GM23248 (cell line): ENCODE measurements around the gene MRM2. TPM values are rescaled to one million over a fixed set of nuclear protein-coding genes. Genes with fewer than 3 reads are reported as not detected.

Experiments
- DNase-seq: peaks from one replicate; pipeline ENCODE4 v3.0.0-alpha.2; 2015
- H2AFZ ChIP-seq: fragments of 200-600 bp; sonication (generic); 2 replicates; pipeline ENCODE4 v1.6.1; 2016; ENCODE audit warnings: antibody characterized with exemption
- H3F3A ChIP-seq: fragments of 200-600 bp; sonication (generic); 2 replicates; pipeline ENCODE4 v1.6.1; 2016; ENCODE audit warnings: mild to moderate bottlenecking, antibody characterized with exemption, mixed run types; ENCODE audit not compliant: insufficient read depth
- H3K27ac ChIP-seq: fragments of 200-600 bp; sonication (generic); 2 replicates; pipeline ENCODE4 v1.5.1; 2016; ENCODE audit warnings: mild to moderate bottlenecking
- H3K27me3 ChIP-seq: fragments of 200-600 bp; sonication (generic); replicated peaks from 2 replicates; pipeline ENCODE4 v1.6.1; 2016; ENCODE audit warnings: mild to moderate bottlenecking; ENCODE audit not compliant: insufficient read depth
- H3K36me3 ChIP-seq: fragments of 200-600 bp; sonication (generic); 2 replicates; pipeline ENCODE4 v1.6.1; 2016; ENCODE audit warnings: low read depth, mild to moderate bottlenecking
- H3K4me1 ChIP-seq: fragments of 200-600 bp; sonication (generic); 2 replicates; pipeline ENCODE4 v1.6.1; 2016; ENCODE audit warnings: mild to moderate bottlenecking; ENCODE audit not compliant: insufficient read depth
- H3K4me2 ChIP-seq: fragments of 200-600 bp; sonication (generic); one replicate; pipeline ENCODE4 v1.6.1; 2016; ENCODE audit warnings: mild to moderate bottlenecking; ENCODE audit not compliant: unreplicated experiment
- H3K4me3 ChIP-seq: fragments of 200-600 bp; sonication (generic); 2 replicates; pipeline ENCODE4 v1.5.1; 2016; ENCODE audit warnings: mild to moderate bottlenecking
- H3K79me2 ChIP-seq: fragments of 200-600 bp; sonication (generic); 2 replicates; pipeline ENCODE4 v1.6.1; 2016; ENCODE audit warnings: mild to moderate bottlenecking; ENCODE audit not compliant: insufficient read depth
- H3K9ac ChIP-seq: fragments of 200-600 bp; sonication (generic); 2 replicates; pipeline ENCODE4 v1.6.1; 2016; ENCODE audit warnings: mild to moderate bottlenecking
- H3K9me2 ChIP-seq: fragments of 200-600 bp; sonication (generic); 2 replicates; pipeline ENCODE4 v1.6.1; 2016; ENCODE audit warnings: mixed run types, mild to moderate bottlenecking, moderate library complexity; ENCODE audit not compliant: insufficient read depth
- H3K9me3 ChIP-seq: fragments of 200-600 bp; sonication (generic); one replicate; pipeline ENCODE4 v1.6.1; 2017; ENCODE audit warnings: low read depth
- H4K20me1 ChIP-seq: fragments of 200-600 bp; sonication (generic); 2 replicates; pipeline ENCODE4 v1.6.0; 2016; ENCODE audit not compliant: insufficient read depth
- EZH2 ChIP-seq: fragments of 200-600 bp; sonication (generic); IDR thresholded peaks from 2 replicates; pipeline ENCODE4 v1.6.1; 2018; ENCODE audit warnings: antibody characterized with exemption, mild to moderate bottlenecking; ENCODE audit not compliant: insufficient read depth, poor library complexity, severe bottlenecking
- EZH2phosphoT487 ChIP-seq: fragments of 200-600 bp; sonication (generic); IDR thresholded peaks from 2 replicates; pipeline ENCODE4 v1.6.1; 2018; ENCODE audit warnings: antibody characterized with exemption, moderate library complexity, mild to moderate bottlenecking, low read depth; ENCODE audit not compliant: insufficient read depth
- WGBS, 2 experiments: methylation state at CpG; one replicate each; pipeline ENCODE4 v1.1.6; 2015 to 2017; ENCODE audit warnings: low lambda C conversion rate in 2 of 2, low coverage in 1 of 2; ENCODE audit errors: missing lambda C conversion rate in 2 of 2; 5-methylcytosine and 5-hydroxymethylcytosine counted together
- in situ Hi-C: fragments of 300-500 bp; cut with MboI; formaldehyde crosslinking; loops from 2 replicates; pipeline ENCODE4 v1.15.0; 2020
- polyA plus RNA-seq: library from polyadenylated mRNA; unstranded; fragments of >200 nt; fragmentation: Nextera tagmentation; extraction: Ambion mirVana; gene quantifications from 2 replicates; pipeline ENCODE4 v1.2.1, GENCODE V29; 2016
- total RNA-seq: library from RNA; depleted of rRNA; stranded (reverse); fragments of >200 nt; shearing (Covaris generic); gene quantifications from 2 replicates; pipeline ENCODE4 v1.2.3, GENCODE V29; 2014

MRM2 gene
- total and polyA plus RNA-seq, 2 experiments from 2014 or later = 20.8 to 42.2 TPM

GRCh38 chr7:2274666-2275065 is 32.7 kb upstream of the MRM2 start:
- 96 to 100% methylated on average over 7 of the region's 7 CpGs for WGBS, 2 experiments
- Histone ChIP-seq H3K36me3 (no peaks in the 10 kb centered on the region), H3K27me3 (no peaks in the 10 kb centered on the region), H3K9ac (no peak overlapping the region), H4K20me1 (no peaks in the 10 kb centered on the region), H3K4me1 (0 out of 2 replicates have a peak, but pooled peaks cover 2% of the 10 kb centered on the region), H3K9me2 (no peaks in the 10 kb centered on the region), H3K4me3 (no peak overlapping the region), H2AFZ (no peak overlapping the region), H3K9me3 (no peaks in the 10 kb centered on the region), H3F3A (no peaks in the 10 kb centered on the region), H3K79me2 (peaks cover 6% of the 10 kb centered on the region), H3K27ac (no peak overlapping the region), H3K4me2 (no peak overlapping the region)
- TF ChIP-seq EZH2phosphoT487 (no peak), EZH2 (no peak)
- in situ Hi-C loops = no loop called here
- no peak for DNase-seq

- no peak overlapping the region for H3K27ac ChIP-seq
- TF ChIP-seq EZH2 = no peak
- TF ChIP-seq EZH2phosphoT487 = no peak
- no peaks in the 10 kb centered on the region for H3K9me2 ChIP-seq
- no peaks in the 10 kb centered on the region for H3K36me3 ChIP-seq
- no peaks in the 10 kb centered on the region for H3K79me2 ChIP-seq
- 97% methylated on average over 20 of the region's 20 CpGs for whole genome bisulfite sequencing, 2 experiments
- H3F3A ChIP-seq = no peaks in the 10 kb centered on the region
- H3K4me3 ChIP-seq = no peak overlapping the region
- no peak for DNase-seq
- no peak overlapping the region for H3K9ac ChIP-seq
- H3K4me2 ChIP-seq = no peak overlapping the region
- H3K4me1 ChIP-seq = no peaks in the 10 kb centered on the region
- in situ Hi-C loops = no loop called here
- H4K20me1 ChIP-seq = no peaks in the 10 kb centered on the region
- no peaks in the 10 kb centered on the region for H3K9me3 ChIP-seq
- no peak overlapping the region for H2AFZ ChIP-seq
- no peaks in the 10 kb centered on the region for H3K27me3 ChIP-seq
Observed at GRCh38 chr7:2273866-2274265, 31.9 kb upstream of the MRM2 start.

GRCh38 chr7:2272031-2272430 is 30.0 kb upstream of the MRM2 start:
- 94 to 96% methylated on average over 9 of the region's 9 CpGs for WGBS, 2 experiments
- no peaks in the 10 kb centered on the region for H3K9me3 ChIP-seq
- no peak overlapping the region for H2AFZ ChIP-seq
- no peaks in the 10 kb centered on the region for H3K79me2 ChIP-seq
- DNase-seq = no peak
- H4K20me1 ChIP-seq = no peaks in the 10 kb centered on the region
- H3K27ac ChIP-seq = no peak overlapping the region
- in situ Hi-C loops = no loop called here
- no peaks in the 10 kb centered on the region; the same call in 1 of the 2 replicates for H3K4me1 ChIP-seq
- H3F3A ChIP-seq = no peaks in the 10 kb centered on the region
- H3K9ac ChIP-seq = no peak overlapping the region
- no peak overlapping the region for H3K4me2 ChIP-seq
- H3K9me2 ChIP-seq = no peaks in the 10 kb centered on the region
- no peak for TF ChIP-seq EZH2
- no peak for TF ChIP-seq EZH2phosphoT487
- H3K36me3 ChIP-seq = no peaks in the 10 kb centered on the region
- H3K4me3 ChIP-seq = no peak overlapping the region
- H3K27me3 ChIP-seq = no peaks in the 10 kb centered on the region

GRCh38 chr7:2271273-2272026 is 29.4 kb upstream of the MRM2 start:
- 92 to 95% methylated on average over 25 to 27 of the region's 27 CpGs for WGBS, 2 experiments
- Histone ChIP-seq H3K9me3 (no peaks in the 10 kb centered on the region), H3K4me1 (peaks cover 6% of the 10 kb centered on the region), H3K4me3 (no peak overlapping the region), H3K36me3 (no peaks in the 10 kb centered on the region), H4K20me1 (no peaks in the 10 kb centered on the region), H3K9ac (no peak overlapping the region), H3K4me2 (no peak overlapping the region), H3K27ac (no peak overlapping the region), H2AFZ (no peak overlapping the region), H3K79me2 (no peaks in the 10 kb centered on the region), H3F3A (no peaks in the 10 kb centered on the region), H3K27me3 (no peaks in the 10 kb centered on the region), H3K9me2 (no peaks in the 10 kb centered on the region)
- in situ Hi-C loops = no loop called here
- no peak for DNase-seq
- TF ChIP-seq EZH2 (no peak), EZH2phosphoT487 (no peak)

GRCh38 chr7:2270495-2270894 is 28.5 kb upstream of the MRM2 start:
- no peaks in the 10 kb centered on the region for H3K9me2 ChIP-seq

More at GRCh38 chr7:2270495-2270894, 28.5 kb upstream of the MRM2 start:
- Histone ChIP-seq H3K27me3 (no peaks in the 10 kb centered on the region), H2AFZ (no peak overlapping the region), H3K4me2 (no peak overlapping the region), H3K36me3 (no peaks in the 10 kb centered on the region), H4K20me1 (no peaks in the 10 kb centered on the region), H3K4me1 (peaks cover 6% of the 10 kb centered on the region), H3K79me2 (no peaks in the 10 kb centered on the region), H3K9me3 (no peaks in the 10 kb centered on the region), H3K9ac (no peak overlapping the region), H3K27ac (no peak overlapping the region), H3F3A (no peaks in the 10 kb centered on the region), H3K4me3 (no peak overlapping the region)
- 93 to 98% methylated on average over 8 of the region's 8 CpGs for WGBS, 2 experiments
- TF ChIP-seq EZH2phosphoT487 = no peak
- TF ChIP-seq EZH2 = no peak
- no peak for DNase-seq
- in situ Hi-C loops = no loop called here
